Hematopoietic multipotent progenitor cell treated with erythropoietin and hydrocortisone succinate and interleukin-3 and kit ligand, for 15 days (in vitro differentiated cells): ENCODE results near the gene FBLIM1.

Source experiments
- DNase-seq: peaks from one replicate; pipeline ENCODE4 v3.0.0-alpha.2; 2015; ENCODE audit warnings: low spot score

FBLIM1 gene, protein sequence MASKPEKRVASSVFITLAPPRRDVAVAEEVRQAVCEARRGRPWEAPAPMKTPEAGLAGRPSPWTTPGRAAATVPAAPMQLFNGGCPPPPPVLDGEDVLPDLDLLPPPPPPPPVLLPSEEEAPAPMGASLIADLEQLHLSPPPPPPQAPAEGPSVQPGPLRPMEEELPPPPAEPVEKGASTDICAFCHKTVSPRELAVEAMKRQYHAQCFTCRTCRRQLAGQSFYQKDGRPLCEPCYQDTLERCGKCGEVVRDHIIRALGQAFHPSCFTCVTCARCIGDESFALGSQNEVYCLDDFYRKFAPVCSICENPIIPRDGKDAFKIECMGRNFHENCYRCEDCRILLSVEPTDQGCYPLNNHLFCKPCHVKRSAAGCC

DNA sequence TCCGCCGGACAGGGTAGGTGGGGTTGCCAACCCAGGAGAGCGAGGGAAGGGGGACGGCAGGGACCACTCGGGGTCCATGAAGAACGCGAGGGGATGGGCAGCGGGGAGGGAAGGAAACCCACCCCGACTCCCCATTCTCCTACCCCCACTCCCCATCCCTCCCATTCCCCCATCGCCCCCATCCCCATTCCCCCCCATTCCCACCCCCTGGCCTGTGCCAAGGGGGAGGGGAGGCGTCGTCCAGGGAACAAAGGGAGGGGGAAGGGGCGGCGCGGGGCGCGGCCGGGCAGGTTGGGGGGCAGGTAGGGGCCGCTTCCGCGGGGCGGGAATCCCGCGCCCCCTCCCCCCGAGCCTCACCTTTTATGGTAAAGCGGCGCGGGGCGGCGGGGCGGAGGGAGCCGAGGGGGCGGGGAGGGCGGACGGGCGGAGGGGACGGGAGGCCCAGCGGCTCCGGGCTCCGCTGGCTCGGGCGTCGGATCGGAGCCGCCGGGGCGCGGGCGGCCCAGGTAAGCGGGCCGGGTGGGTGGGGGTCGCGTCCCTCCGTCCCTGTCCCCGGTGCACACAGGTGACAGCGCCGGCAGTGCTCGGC is at the start of gene FBLIM1:
FBLIM1 (plus strand) TSS at position 453 of the 589 bp plus-strand sequence. CDS start 6,189 bp downstream, outside the sequence.
- DNase-seq = no peak

DNA sequence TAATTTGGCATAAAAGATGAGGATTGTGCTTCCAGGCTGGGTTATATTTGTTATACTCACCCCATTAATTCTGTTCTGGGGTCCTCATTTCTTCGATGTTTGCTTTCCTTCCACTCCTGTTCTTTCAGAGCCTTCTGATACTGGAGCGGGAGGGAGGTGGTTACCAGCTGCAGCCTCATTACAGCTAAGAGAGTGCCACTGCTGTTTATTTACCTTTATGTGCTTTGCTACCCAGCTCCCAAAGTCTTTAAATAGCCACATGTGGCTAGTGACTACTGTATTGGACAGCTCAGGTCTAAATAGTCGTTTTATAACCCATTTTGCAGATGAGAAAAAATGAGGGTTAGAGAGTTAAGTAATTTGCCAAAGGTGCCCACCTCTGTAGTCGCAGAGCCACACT is 49.4 kb upstream of the FBLIM1 start:
- no peak for DNase-seq

DNA sequence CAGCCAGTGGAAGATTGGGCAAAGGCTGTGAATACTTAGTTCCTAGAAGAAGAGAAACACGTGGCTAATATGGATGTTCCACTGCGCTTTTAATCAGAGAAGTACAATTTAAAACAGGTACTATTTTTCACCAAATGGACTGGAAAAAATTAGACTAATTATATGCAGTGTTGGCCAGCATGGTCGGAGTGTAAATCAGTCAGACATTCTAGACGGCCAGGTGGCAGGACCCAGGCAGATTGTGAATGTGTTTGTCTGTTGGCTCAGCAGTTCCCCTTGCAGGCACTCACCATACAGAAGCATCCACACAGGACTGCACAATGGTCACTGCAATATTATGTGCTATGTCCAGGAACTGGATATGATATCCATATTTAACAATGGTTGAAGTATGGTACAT is 46.4 kb upstream of the FBLIM1 start:
- no peak for DNase-seq

DNA sequence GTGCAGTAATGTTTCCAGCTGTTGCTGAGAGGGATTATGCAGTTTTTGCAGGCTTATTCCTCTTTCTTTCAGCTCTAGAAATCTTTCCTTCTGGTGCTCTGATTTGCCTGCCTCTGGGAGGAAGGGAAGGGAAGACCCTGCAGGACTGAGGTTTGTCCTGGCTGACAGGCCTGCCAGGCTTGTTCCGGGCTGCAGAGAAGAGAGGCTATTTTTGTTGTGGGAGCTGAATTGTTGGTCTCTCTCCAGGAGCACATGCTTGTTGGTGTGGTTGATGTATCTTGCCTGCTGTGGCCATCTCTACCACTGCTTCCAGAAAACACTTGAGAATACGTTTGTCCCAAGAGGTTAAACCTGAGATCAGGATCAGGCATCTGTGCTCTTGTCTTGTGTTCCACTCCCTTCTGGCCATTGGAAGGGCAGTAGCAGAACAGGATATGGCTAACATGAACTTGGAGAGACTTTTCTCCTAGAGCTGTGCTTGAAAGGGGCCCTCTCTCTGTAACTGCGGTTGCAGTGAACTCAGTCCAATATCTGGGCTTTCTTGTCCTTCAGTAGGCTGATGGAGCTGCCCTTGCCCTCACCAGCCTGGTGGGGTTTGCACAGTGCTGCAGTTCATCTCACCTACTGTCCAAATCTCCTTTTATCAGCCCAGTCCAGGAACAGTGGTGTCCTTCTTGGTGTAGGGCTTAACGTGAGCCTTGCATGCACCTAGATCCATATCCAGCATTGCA is 44.0 kb upstream of the FBLIM1 start:
- DNase-seq = no peak

DNA sequence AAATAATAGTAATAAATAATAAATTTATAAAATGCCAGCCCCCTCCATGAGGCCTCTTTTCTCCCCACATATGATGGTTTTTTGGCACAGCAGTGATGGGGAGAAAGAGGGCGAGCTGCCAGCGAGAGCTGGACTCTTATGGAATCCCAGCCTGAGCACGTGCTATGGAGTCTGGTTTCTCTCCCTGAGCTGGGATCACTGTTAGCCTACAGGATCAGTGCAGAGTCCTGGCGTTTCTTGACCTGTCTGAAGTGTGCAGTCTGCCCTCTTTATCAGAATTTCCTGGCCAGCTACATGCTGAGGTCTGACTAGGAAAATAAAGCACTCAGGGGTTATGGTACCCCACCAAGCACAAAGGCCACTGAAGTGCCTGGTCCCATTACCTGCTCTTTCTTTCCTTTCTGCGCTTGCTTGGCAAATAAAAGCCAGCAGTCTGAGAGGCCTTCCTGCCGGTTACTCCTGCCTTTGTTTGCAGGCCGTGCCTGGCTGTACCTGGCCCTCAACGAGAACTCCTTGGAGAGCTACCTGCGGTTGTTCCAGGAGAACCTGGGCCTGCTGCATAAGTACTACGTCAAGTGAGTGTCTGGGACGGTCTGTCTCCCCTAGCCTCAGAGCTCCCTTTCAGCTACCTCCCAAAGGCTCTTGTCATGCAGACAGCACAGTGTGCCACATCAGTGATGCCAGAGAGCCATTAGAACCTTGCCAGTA is 41.0 kb upstream of the FBLIM1 start:
- no peak for DNase-seq

DNA sequence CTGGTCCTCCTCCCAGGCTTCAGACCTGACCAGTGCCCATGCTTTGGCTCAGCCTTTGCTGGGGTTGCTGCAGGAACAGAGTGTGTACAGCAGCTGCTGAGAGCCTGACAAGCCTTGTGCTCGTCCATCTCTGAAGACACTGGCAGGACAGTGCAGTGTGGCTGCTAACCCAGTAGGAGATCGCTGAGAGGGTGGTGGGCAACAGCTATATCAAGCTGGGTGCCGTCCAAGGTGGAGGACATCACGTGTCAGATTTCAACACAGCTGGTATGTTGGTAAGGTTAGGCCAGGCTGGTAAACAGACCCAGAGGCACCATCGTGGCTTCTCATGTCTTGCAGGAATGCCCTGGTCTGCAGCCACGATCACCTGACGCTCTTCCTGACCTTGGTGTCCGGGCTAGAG is 40.4 kb upstream of the FBLIM1 start:
- DNase-seq = no peak

DNA sequence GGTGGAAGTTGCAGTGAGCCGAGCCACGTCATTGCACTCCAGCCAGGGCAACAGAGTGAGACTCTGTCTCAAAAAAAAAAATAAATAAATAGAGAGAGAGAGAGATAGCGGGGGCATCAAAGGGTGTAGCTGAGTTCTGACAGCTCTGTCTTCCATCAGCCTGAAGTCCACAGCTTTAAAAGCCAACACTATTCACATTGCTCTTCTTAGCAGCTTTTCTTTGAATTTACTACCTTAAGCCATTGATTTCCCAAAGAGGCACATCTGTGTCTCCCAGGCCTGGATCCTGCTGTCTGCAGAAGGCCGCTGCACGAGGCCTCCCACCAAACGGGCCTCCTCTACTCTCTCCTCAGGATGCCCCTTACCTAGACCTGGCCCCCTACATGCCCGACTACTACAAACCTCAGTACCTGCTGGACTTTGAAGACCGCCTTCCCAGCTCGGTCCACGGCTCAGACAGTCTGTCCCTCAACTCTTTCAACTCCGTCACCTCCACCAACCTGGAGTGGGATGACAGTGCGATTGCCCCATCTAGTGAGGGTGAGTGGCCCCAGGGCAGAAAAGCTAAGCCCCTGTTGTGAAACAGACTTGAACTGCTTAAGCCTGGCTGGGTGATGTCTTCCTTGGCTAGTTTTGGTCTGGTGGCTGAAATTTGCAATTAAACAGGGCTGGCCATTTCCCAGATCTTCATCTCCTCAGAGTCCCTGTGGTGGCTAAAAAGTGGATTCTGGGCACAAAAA is 39.0 kb upstream of the FBLIM1 start:
- DNase-seq = no peak

DNA sequence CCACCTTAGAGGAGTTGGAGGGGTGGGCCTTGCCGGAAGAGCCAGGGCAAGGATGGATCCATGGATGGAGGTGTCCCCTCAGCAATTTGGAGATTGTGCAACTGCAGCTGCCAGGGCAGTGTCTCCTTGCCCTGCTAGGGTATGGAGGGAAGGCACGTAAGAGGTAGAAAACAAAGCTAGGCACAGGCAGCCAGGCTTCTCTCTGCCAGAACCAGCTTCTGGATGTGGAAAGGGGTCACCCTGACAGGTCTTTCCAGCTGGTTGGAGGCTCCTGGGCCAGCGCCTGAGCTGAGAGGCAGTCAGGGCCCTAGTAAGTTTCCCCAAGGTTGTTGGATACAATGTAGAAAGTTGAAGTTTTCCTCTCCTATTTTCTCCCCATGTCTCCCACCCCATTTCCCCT is 37.7 kb upstream of the FBLIM1 start:
- no peak for DNase-seq

DNA sequence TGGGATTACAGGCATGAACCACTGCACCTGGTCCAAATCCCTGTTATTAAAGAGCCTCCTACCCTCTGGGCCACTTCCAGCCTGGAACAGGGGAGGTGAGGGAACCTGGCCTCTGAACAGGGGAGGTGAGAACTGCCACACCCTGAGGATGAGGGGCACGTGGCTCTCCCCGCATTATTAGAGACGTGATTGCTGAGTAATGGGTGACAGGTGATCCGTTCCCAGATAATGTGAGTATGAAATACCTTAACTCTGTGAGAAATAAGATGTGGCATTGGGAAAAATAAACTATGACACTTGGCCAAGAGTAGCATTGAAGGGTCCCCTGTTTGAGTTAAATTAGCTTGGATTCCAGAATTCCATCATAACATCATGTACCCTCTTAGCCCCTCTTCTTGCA is 36.2 kb upstream of the FBLIM1 start:
- no peak for DNase-seq

DNA sequence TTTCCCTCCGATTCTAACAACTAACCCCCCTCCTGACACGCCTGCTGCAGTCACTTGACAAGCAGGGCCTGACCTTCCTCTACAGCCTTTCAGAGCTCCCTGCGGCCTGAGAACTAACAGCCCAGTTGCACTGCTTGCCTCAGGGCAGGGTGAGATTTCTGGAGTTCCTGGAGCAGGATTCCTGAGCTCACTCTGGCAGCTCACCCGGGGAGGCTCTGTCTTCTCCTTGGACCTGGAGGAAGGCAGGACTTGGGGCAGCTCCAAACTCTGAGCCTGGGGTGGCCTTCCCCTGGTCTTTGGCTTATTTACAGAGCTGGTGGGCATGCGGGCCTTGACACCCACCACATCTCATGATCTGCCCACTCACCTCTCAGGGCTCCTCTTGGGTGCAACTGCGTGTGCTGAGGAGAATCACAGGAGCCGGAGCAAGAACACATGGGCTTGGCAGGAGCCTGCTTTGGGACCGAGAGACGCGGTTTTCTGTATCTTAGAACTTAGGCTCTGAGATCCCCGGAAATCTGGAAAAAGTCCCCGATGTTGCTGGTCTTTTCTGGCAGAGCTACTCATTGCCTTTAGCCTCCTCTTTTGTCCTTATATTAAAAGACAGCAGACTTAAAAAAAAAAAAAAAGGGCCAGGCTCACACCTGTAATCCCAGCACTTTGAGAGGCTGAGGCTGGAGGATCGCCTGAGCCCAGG is 35.6 kb upstream of the FBLIM1 start:
- no peak for DNase-seq

DNA sequence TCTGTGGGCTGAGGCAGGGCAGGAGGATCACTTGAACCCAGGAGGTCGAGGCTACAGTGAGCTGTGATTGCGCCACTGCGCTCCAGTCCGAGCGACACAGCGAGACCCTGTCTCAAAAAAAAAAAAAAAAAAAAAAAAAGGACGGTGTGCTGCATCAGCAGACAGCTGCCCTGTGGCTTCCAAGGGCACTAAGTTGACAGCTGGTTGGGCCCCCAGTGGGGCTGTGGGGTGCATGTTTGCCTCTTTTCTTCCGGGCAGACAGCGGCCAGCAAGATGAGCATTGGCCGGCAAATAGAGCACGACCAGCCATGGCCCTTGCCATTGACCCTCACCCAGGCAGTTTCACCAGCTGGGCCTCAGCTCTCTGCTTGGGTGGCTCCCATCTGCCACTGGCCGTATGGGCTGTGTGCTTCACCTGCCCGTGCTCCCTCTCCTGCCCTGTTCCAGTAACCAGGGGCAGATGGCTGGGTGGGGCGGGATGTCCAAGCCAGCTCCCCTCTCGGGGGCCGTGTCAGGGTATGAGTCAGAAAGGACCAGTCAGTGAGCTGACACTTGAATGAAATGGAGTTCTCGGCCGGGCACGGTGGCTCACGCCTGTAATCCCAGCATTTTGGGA is 34.9 kb upstream of the FBLIM1 start:
- DNase-seq = no peak

DNA sequence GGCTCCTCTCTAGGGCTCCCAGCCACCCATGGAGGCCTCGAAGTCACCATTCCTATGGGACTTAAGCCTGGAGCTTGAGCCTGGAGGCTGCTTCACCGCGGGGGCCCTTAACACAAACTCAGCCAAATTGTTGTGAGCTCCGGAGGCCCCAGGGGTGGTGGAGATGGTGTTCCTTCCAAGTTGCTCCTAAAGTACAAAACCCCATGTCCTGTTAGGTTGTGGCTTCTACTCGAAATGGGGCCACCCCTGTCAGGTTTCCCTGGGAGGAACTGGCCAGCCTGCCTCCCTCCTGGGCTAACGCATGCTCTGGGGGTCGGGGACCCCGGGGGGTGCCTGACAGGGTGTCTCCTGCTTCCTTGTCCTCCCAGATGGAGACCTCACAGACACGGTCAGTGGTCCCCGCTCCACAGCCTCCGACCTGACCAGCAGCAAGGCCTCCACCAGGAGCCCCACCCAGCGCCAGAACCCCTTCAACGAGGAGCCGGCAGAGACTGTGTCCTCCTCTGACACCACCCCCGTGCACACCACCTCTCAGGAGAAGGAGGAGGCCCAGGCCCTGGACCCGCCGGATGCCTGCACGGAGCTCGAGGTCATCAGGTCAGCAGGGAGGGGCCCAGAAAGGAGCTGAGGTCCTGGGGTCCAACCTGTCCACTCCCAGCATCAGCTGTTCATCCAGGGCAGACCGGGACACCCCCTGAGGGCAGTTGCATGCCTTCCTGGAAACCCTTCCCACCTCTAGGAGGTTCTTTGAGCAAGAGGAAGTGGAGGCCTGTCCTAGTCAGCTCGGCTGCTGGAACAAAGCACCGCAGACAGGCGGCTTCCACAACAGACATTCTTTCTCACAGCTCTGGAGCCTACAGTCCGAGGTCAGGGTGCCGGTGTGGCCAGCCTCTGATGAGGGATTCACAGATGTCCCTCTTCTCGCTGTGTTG is 33.4 kb upstream of the FBLIM1 start:
- no peak for DNase-seq

DNA sequence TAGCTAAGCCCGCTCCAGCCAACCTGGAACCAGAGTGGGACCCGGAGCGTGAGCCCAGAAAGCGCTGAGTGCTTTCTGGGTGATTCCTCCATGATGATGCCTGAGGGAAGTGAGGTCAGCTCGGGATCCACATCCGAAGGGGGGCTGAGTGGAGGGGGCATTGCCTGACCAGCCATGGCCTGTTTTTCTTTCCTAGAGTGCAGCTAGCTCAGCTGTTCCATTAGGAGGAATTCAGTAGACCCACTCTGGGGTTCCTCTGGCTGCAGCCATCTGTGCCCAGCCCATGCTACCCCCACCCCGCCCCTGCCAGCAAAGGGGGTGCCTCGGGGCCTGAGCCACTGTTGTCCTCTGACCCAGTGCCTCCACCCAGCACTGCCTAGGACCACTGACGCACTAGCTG is 32.1 kb upstream of the FBLIM1 start:
- DNase-seq = no peak

DNA sequence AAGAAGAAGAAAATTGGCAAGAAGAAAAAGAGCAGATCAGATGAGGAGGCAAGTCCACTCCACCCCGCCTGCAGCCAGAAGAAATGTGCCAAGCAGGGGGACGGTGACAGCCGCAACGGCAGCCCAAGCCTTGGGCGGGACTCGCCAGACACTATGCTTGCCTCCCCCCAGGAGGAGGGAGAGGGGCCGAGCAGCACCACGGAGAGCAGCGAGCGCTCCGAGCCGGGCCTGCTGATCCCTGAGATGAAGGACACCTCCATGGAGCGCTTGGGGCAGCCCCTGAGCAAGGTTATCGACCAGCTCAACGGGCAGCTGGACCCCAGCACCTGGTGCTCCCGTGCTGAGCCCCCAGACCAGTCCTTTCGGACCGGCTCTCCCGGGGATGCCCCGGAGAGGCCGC is 31.6 kb upstream of the FBLIM1 start:
- DNase-seq = no peak

DNA sequence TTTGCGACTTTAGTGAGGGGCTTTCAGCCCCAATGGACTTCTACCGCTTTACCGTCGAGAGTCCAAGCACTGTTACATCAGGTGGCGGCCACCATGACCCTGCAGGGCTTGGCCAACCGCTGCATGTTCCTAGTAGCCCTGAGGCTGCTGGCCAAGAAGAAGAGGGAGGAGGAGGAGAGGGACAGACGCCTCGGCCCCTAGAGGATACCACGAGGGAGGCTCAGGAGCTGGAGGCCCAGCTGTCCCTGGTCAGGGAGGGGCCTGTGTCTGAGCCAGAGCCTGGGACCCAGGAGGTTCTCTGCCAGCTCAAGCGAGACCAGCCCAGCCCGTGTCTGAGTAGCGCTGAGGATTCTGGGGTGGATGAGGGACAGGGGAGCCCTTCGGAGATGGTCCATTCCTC is 31.2 kb upstream of the FBLIM1 start:
- no peak for DNase-seq

DNA sequence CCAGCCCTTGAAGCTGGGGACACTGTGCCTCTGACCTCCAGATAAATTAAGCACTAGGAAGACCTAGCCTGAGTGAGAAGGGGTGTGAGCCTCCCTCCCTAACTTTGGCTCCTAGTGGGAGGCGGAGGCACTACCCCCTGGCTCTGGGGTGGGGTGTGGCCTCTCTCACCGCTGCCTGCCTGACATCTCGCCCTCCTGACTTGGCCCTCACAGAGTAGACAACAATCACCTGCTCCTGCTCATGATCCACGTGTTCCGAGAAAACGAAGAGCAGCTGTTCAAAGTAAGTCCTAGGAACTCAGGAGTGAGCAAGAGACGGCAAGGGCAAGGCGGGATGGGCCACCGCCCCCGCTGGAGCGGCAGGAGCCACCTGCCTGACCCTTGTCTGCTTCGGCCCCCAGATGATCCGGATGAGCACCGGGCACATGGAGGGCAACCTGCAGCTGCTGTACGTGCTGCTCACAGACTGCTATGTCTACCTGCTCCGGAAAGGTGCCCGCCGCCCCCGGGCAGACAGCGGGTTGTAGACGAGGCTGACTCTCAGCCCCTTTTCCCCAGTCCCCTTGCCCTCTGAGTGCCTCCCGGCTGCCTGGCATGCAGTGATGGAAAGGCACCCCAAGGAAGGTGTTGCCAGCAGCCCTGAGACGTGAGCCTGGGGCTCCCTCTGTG is 30.6 kb upstream of the FBLIM1 start:
- no peak for DNase-seq

DNA sequence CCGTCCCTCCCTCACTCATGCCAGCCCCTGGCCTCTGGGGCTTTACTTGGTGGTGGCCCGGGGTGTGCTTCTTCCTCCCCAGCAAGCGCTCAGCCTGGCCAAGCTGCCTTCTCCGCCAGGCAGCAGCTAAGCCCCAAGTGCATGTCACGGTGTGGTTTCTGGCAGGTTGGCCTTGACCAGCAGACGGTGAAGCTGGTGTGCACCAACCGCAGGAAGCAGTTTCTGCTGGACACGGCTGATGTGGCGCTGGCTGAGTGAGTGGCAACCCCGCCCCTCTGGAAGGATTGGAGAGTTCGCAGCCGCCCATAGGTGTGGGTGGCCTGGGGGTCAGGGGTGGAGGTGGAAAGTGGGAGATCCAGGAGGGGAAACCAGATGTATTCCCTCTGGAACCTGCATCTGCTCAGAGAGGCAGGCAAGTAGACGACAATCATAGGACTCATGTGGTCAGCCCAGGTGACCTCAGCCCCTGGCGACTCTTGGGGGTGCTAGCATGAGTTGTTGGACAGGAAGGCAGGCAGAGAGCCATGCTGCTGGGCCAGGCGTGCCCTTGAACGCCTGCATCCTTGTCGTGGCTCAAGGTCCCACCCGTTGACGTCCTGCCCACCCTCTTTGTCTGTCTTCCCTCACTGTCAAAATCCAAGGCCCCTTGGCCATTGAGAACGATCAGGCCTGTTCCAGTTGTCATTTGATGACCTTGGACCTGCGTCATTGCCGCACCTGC is 29.5 kb upstream of the FBLIM1 start:
- DNase-seq = no peak

DNA sequence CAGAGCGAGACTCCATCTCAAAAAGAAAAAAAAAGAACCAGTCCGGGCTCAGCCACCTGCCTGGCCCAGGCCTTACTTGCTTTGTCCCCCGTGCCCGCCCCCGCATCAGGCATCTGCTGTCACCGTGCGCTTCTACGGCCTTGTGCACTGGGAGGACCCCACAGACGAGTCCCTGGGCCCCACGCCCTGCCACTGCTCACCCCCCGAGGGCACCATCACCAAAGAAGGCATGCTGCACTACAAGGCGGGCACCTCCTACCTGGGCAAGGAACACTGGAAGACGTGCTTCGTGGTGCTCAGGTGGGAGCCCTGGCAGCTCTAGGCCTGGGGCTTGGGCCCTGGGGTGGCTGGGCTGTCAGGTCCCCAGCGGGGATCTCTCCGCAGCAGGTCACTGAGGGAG is 28.2 kb upstream of the FBLIM1 start:
- no peak for DNase-seq

DNA sequence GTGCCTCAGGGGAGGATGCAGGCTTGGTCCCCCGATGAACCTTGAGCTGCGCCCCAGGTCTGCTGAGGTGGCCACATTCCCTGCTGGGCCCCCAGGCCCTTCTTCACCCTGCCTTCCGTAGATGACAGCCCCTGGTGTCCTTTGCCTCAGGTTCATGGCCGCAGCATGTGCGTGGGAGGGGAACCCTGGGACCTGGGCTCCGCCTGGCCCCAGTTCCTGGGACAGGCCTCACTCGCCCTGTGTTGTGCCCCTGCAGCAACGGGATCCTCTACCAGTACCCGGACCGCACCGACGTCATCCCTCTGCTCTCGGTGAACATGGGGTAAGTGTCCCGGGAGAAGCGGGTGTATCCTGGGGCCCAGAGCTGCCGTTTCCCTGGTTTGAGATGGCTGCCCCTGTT is 27.7 kb upstream of the FBLIM1 start:
- DNase-seq = no peak
